ENCODE data around the gene ZNF410. TPM values are rescaled to one million over a fixed set of nuclear protein-coding genes. Genes with fewer than 3 reads are reported as not detected.

The ZNF410 gene
- total and polyA plus RNA-seq, 2 of the 13 experiments (the other 11 are each of a cell fraction or from before 2014, with no cell fraction given): 19.2 to 44.3 TPM

- TF ChIP-seq ZBTB33 (CRISPR knock-in tag; IDR thresholded peaks at IDR 0.05) (no peak), ZSCAN31 (CRISPR knock-in tag; IDR thresholded peaks at IDR 0.05; ENCODE audit: low read depth) (peak; percentile 36; the same call in 1 of the 2 replicates), HNRNPK (IDR thresholded peaks at IDR 0.05; ENCODE audit: low read depth, low read length, poor library complexity, severe bottlenecking) (peak; percentile 14), TOPORS (CRISPR knock-in tag; IDR thresholded peaks at IDR 0.05) (peak; percentile 31; the same call in 1 of the 2 replicates), CAMTA2 (CRISPR knock-in tag; IDR thresholded peaks at IDR 0.05; ENCODE audit: borderline replicate concordance) (0 out of 2 replicates have a peak, but pooled peaks have one; percentile 20), ZNF598 (CRISPR knock-in tag; IDR thresholded peaks at IDR 0.05; ENCODE audit: borderline replicate concordance) (peak; percentile 89), ZNF672 (CRISPR knock-in tag; IDR thresholded peaks at IDR 0.05) (no peak), KLF9 (CRISPR knock-in tag; IDR thresholded peaks at IDR 0.05; ENCODE audit: low read depth) (peak; percentile 88), HES4 (CRISPR knock-in tag; IDR thresholded peaks at IDR 0.05; ENCODE audit: borderline replicate concordance) (no peak), SCMH1 (CRISPR knock-in tag; IDR thresholded peaks at IDR 0.05; ENCODE audit: borderline replicate concordance) (no peak), ZNF792 (CRISPR knock-in tag; IDR thresholded peaks at IDR 0.05) (no peak; the same call in 1 of the 2 replicates), PCBP2 (optimal IDR thresholded peaks at IDR 0.05; ENCODE audit: low read depth, low read length, poor library complexity, severe bottlenecking) (no peak), ZNF646 (CRISPR knock-in tag; IDR thresholded peaks at IDR 0.05) (no peak), SMARCE1 (IDR thresholded peaks at IDR 0.05; ENCODE audit: borderline replicate concordance) (no peak), ZNF530 (CRISPR knock-in tag; IDR thresholded peaks at IDR 0.05; ENCODE audit: low read depth) (no peak)
- TF ChIP-seq, protein P1, sequence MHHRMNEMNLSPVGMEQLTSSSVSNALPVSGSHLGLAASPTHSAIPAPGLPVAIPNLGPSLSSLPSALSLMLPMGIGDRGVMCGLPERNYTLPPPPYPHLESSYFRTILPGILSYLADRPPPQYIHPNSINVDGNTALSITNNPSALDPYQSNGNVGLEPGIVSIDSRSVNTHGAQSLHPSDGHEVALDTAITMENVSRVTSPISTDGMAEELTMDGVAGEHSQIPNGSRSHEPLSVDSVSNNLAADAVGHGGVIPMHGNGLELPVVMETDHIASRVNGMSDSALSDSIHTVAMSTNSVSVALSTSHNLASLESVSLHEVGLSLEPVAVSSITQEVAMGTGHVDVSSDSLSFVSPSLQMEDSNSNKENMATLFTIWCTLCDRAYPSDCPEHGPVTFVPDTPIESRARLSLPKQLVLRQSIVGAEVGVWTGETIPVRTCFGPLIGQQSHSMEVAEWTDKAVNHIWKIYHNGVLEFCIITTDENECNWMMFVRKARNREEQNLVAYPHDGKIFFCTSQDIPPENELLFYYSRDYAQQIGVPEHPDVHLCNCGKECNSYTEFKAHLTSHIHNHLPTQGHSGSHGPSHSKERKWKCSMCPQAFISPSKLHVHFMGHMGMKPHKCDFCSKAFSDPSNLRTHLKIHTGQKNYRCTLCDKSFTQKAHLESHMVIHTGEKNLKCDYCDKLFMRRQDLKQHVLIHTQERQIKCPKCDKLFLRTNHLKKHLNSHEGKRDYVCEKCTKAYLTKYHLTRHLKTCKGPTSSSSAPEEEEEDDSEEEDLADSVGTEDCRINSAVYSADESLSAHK (CRISPR knock-in tag; IDR thresholded peaks at IDR 0.05; ENCODE audit: borderline replicate concordance): no peak
Measured at GRCh38 chr14:73886449-73887317, at the start of gene ZNF410 (continued).

Data from HepG2 (cell line).